Lung (tissue), 12 donors: Measurements from ENCODE around the gene PIAS4. TPM values are rescaled to one million over a fixed set of nuclear protein-coding genes. Genes with fewer than 3 reads are reported as not detected.

ENCODE experiments used
- ATAC-seq: fragments of 200-7000 bp; cut with Tn5 transposase; one replicate; pipeline ENCODE4 v1.9.1; 2020; ENCODE audit warnings: moderate number of reproducible peaks; ENCODE audit not compliant: insufficient read depth, low FRiP score
- DNase-seq, 3 donors: peaks; one replicate each; pipeline ENCODE4 v3.0.0-alpha.2; 2013 to 2017
- H3K27ac ChIP-seq, 2 donors: one replicate each; pipeline ENCODE4 v1.5.1; 2013; ENCODE audit warnings: mild to moderate bottlenecking in 2 of 2, moderate library complexity in 2 of 2, control low read depth in 1 of 2, inconsistent platforms in 1 of 2, low read depth in 1 of 2, low read length in 1 of 2
- H3K27me3 ChIP-seq, 3 donors: one replicate each; pipeline ENCODE4 v1.5.1; 2013; ENCODE audit warnings: low read length in 2 of 3; ENCODE audit not compliant: control insufficient read depth in 3 of 3, insufficient read depth in 3 of 3
- H3K36me3 ChIP-seq, 4 donors: one replicate each; pipeline ENCODE4 v1.5.1; 2013; ENCODE audit warnings: low read length in 4 of 4, mild to moderate bottlenecking in 1 of 4, moderate library complexity in 1 of 4; ENCODE audit not compliant: control insufficient read depth in 4 of 4, insufficient read depth in 4 of 4
- H3K4me1 ChIP-seq, 5 donors: one replicate each; pipeline ENCODE4 v1.5.1; 2013; ENCODE audit warnings: low read length in 5 of 5, mild to moderate bottlenecking in 2 of 5, moderate library complexity in 1 of 5; ENCODE audit not compliant: control insufficient read depth in 5 of 5, insufficient read depth in 5 of 5
- H3K4me3 ChIP-seq: one replicate; pipeline ENCODE4 v1.5.1; 2013; ENCODE audit warnings: mild to moderate bottlenecking, control low read depth, moderate library complexity
- H3K9ac ChIP-seq, 2 donors: one replicate each; pipeline ENCODE4 v1.5.1; 2013; ENCODE audit warnings: low read length in 2 of 2, control low read depth in 1 of 2; ENCODE audit not compliant: insufficient read depth in 1 of 2
- H3K9me3 ChIP-seq, 4 donors: one replicate each; pipeline ENCODE4 v1.5.1; 2013; ENCODE audit warnings: low read length in 3 of 4, mild to moderate bottlenecking in 1 of 4, moderate library complexity in 1 of 4; ENCODE audit not compliant: control insufficient read depth in 4 of 4, insufficient read depth in 3 of 4
- WGBS, 2 donors: extraction: QIAGEN DNeasy Blood & Tissue Kit; methylation state at CpG; one replicate each; pipeline ENCODE4 v1.1.7; 2013; 5-methylcytosine and 5-hydroxymethylcytosine counted together
- polyA plus RNA-seq, 2 donors: library from polyadenylated mRNA; stranded (reverse); fragments of 200-250 nt; gene quantifications; one replicate each; pipeline ENCODE4 v1.2.1, GENCODE V29; 2013
- total RNA-seq, 2 donors: library from RNA; depleted of rRNA in 1 of 2; stranded (reverse); fragments of >200 nt in 1 of 2; gene quantifications; one replicate each; pipeline ENCODE4 v1.2.1, GENCODE V29; 2014 to 2021
- TF ChIP-seq, protein P1 (sequence below): IDR thresholded peaks from 2 replicates; pipeline ENCODE4 v1.5.1; 2012; ENCODE audit warnings: mild to moderate bottlenecking; ENCODE audit errors: control extremely low read depth, extremely low read depth
- donor health status: control.
- donor health status: control.
- donor health status: Bipolar disorder and iron deficiency.
- donor health status: healthy.
- donor health status: DM: yes; HTN: yes; CAD: no.

The PIAS4 gene
- total and polyA plus RNA-seq, 4 donors, result 9.9 to 46.2 (median 21.6) TPM

- TF ChIP-seq, protein P1, sequence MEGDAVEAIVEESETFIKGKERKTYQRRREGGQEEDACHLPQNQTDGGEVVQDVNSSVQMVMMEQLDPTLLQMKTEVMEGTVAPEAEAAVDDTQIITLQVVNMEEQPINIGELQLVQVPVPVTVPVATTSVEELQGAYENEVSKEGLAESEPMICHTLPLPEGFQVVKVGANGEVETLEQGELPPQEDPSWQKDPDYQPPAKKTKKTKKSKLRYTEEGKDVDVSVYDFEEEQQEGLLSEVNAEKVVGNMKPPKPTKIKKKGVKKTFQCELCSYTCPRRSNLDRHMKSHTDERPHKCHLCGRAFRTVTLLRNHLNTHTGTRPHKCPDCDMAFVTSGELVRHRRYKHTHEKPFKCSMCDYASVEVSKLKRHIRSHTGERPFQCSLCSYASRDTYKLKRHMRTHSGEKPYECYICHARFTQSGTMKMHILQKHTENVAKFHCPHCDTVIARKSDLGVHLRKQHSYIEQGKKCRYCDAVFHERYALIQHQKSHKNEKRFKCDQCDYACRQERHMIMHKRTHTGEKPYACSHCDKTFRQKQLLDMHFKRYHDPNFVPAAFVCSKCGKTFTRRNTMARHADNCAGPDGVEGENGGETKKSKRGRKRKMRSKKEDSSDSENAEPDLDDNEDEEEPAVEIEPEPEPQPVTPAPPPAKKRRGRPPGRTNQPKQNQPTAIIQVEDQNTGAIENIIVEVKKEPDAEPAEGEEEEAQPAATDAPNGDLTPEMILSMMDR, result no peak
- Histone ChIP-seq H3K36me3 (peaks cover 4 to 44% (median 22%) of the 10 kb centered on the region in 4 donors), H3K4me3 (no peak overlapping the region), H3K27ac (no peak overlapping the region), H3K27me3 (no peaks in the 10 kb centered on the region), H3K9me3 (no peaks in the 10 kb centered on the region), H3K4me1 (peaks cover 0 to 5% (median 0%) of the 10 kb centered on the region in 5 donors), H3K9ac (no peak overlapping the region)
- DNase-seq (no peak), ATAC-seq (no peak)
- 93 to 95% methylated on average over 33 of the region's 33 CpGs for WGBS, 2 donors
Observed at GRCh38 chr19:4038057-4038456, 30.5 kb downstream of the PIAS4 start.

DNA sequence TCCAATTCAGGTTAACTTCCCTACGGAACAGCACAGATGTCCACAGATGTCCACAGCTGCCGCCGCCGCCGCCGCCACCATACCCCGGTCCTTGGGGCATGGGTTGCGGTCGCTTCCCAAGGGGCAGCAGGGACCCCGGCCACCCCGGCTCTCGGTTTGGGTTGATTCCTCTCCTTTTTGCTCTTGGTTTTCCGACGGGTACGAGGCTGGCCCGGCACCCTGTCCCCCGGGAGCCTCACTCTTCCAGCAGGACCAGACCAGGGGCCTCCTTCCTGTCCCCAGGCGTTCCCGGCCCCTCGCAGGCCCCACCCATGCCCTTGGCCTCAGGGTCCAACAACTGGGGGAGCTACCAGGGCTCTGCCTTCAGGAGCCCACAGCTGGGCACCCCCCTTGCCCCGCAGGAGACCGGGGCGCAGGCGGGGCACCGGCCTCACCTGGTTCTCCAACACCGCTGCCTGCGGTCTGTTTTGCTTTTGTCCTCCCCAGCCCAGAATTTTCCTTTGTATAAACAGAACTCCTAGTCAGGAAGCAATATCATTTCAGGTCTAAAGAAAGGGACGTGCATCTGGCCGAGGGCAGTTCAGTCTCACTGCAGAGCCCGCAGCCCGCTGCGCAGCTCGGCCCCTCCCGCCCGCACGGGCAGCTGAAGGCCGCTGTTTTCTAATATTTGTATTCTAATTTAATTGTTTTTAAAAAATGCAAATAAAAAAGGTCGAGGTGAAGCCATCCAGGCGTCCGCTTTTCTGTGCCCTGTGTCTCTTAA, 31.3 kb downstream of the PIAS4 start:
- WGBS, 2 donors, result 77 to 79% methylated on average over 40 of the region's 40 CpGs
- TF ChIP-seq, protein P1, result no peak
- DNase-seq, result no peak
- Histone ChIP-seq H3K4me3 (no peak overlapping the region), H3K4me1 (peaks cover 0 to 5% (median 0%) of the 10 kb centered on the region in 5 donors), H3K9ac (no peak overlapping the region), H3K9me3 (no peaks in the 10 kb centered on the region), H3K27me3 (no peaks in the 10 kb centered on the region), H3K27ac (no peak overlapping the region), H3K36me3 (peaks cover under 1 to 36% (median 19%) of the 10 kb centered on the region in 4 donors)
- ATAC-seq, result no peak

- Histone ChIP-seq H3K36me3 (peaks cover 0 to 27% (median 8%) of the 10 kb centered on the region in 4 donors), H3K9ac (no peak overlapping the region), H3K4me3 (no peak overlapping the region), H3K27me3 (no peaks in the 10 kb centered on the region), H3K27ac (peak overlapping the region in 1 of 2 donors; percentile 5), H3K4me1 (peaks cover 0 to 18% (median 5%) of the 10 kb centered on the region in 5 donors), H3K9me3 (no peaks in the 10 kb centered on the region)
- no peak for ATAC-seq
- WGBS, 2 donors, result 76 to 82% methylated on average over 14 of the region's 14 CpGs
- DNase-seq, result no peak
- TF ChIP-seq, protein P1, result no peak
Observed at GRCh38 chr19:4042064-4042730, 34.7 kb downstream of the PIAS4 start.
